SH-SY5Y (cell line): ENCODE measurements around the gene CD2AP.

Source experiments
- GATA2 ChIP-seq: IDR thresholded peaks from 2 replicates; pipeline ENCODE4 v1.6.1; 2011; ENCODE audit warnings: mild to moderate bottlenecking, low read depth, low read length
- GATA3 ChIP-seq: IDR thresholded peaks from 2 replicates; pipeline ENCODE4 v1.6.1; 2011; ENCODE audit warnings: low read depth, mild to moderate bottlenecking, low read length, moderate library complexity

CD2AP gene

DNA sequence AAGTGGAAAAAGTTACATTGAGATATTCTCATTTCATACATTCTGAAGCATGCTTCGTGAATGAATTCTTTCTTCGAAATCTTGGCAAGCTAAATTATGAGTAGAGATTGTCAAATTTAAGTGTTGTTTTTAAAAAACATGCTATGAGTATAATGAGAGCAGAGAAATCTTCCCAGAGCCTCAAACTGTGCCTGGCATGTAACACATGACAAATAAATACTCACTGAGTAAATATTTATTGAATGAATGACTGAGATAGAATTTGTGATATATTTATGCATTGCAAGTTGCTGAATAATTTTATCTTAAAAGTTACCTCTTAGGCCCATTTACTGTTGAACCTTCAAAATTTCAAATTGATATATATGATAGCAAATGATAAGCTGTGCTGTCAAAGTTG, 24.7 kb upstream of the CD2AP start:
- TF ChIP-seq GATA3 (no peak), GATA2 (no peak)

DNA sequence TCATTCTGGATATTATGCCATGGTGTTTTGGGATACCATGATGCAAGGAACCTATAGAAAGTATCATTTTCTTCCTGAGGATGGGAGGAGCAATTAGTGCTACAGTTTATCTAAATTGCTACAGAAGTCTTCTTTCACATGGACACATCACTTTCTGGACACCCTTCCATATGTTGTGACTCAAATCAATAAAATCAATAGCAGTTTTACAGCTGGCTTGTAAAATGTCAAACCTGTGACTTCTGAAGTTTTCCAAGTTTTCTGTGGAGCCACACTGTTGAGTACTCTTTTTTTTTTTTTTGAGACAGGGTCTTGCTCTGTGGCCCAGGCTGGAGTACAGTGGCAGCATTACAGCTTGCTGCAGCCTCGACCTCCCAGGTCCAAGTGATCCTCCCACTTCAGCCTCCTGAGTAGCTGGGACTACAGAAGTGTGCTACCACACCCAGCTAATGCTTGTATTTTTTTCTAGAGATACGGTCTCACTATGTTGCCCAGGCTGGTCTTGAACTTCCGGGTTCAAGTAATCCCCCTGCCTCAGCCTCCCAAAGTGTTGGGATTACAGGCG, 24.1 kb upstream of the CD2AP start:
- TF ChIP-seq GATA3 (no peak), GATA2 (no peak)

DNA sequence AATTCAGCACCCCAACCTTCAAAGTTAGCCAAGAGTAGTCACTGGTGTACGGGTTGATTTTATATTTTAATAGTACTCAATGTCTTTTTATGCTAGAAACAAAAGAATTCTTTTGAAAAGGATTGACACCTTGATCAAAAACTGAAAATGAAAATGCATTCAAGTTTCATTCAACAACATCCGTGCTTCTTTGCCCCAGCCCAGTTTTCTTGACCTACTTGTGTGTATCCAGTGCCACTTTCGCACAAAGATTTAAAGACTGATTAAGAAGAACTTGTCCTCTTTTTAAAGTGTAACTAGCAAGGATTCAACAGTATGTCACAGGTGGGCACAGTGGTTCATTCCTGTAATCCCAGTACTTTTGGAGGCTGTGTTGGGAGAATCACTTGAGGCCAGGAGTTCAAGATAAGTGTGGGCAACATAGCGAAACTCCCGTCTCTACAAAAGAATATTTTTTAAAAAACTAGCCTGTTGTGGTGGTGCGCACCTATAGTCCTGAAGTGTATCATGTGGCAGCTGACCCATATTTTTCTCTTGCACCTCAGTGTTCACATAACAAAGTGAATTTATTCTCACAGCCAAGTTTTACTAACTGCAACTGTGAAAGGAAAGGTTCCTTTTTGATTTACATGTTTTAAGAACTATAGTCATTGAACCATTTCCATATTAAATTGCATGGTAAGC, 22.7 kb upstream of the CD2AP start:
- TF ChIP-seq GATA3 (no peak), GATA2 (no peak)

DNA sequence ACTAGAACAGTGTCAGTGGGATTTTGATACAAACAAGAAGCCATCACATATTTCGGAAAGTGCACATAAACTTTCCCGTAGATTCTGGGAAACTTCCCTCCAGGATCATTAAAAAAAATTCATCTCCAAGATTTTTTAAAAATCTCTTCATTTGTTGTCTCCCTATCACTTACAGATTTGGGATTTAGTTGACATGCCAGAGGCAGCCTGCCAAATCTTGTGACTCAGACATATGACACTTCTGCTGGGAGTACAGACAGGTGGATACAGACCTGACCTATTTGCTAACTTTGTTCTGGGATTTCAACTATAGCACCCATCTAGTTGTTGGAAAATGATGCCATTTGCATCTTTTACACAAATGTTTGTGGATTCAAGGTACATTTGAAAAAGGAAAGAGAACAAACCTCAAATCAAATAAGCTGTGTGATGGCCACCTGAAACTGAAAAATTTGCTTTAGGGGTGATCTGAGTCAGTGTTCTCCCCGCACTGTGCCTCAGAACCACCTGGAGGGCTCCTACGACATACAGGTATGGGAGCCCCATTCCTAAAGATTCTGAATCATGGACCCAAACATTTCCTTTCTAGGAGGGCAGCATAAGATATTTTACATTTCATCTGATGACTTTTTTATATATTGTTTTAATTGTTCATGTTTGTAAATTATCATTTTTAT, 21.9 kb upstream of the CD2AP start:
- TF ChIP-seq GATA3 (no peak), GATA2 (no peak)

DNA sequence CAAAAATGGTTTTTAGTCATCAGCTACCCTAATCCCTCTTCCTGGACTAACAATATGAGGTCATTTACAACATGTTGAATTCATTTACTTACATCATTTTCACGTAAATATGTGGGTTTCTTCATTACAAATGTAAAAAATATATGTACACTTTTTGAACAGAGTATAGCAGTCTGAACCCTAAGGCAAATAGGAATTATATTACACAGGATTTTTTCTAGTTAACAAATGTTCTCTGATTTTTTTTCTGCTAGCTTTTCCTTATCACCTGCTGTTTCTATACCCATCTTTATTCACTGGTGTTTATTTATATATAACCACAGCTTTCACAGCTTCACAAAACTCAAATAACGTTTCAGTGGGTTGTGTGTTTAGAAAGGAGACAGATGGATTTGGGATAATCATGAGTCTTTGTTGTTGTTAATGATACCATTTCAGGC, 21.0 kb upstream of the CD2AP start:
- no peak for TF ChIP-seq GATA2
- TF ChIP-seq GATA3: no peak

DNA sequence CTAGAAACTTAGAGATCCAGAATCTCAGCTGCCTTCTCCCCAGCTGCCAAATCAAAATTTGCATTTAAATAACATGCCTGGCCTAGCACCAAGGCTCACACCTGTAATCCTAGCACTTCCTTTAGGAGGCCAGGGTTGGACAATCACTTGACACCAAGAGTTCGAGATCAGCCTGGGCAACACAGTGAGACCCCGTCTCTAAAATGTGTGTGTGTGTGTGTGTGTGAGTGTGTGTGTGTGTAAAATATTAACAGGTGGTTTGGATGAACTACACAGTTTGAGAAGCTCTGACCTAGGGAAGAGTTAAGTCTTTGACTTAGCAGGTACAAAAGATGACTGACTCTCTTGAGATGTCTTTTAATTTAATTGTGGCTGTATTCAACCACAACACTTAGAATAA, 20.2 kb upstream of the CD2AP start:
- TF ChIP-seq GATA2 (no peak), GATA3 (no peak)

DNA sequence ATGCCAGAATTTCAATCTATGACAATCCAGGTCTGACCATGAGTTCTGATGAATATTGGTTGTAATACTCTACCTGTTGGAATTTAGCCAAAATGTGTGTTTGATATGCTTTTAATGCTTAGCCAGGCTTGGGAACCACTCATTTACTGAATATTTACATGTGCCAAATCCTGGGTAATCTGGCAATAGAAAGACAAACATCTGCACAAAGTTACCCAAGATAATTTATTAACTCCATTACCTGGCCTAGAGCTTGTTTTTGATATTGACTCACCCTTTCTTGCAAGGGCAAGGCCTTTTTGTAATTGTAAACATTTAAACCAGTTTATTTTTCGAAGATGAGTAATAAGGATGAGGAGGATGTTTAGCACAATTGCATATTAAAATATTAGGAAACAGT, 13.5 kb upstream of the CD2AP start:
- TF ChIP-seq GATA3 (no peak), GATA2 (no peak)

DNA sequence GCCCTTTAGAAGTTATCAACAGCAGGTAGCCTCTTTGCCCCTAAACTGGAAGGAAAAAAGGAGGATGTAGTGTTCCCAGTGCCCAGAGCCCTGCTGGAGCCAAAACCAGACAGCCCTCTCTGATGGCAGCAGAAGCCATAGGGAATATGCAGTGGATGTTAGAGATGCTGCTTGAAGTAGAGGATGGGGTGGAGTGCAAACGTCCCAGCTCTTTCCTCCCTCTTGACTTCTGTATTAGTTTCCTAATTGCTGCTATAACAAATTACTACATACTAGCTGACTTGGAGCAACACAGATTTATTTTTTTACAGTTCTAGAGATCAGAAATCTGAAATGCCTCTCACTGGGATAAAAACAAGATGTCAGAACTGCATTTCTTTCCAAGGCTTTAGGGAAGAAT, 12.5 kb upstream of the CD2AP start:
- TF ChIP-seq GATA2: no peak
- no peak for TF ChIP-seq GATA3

DNA sequence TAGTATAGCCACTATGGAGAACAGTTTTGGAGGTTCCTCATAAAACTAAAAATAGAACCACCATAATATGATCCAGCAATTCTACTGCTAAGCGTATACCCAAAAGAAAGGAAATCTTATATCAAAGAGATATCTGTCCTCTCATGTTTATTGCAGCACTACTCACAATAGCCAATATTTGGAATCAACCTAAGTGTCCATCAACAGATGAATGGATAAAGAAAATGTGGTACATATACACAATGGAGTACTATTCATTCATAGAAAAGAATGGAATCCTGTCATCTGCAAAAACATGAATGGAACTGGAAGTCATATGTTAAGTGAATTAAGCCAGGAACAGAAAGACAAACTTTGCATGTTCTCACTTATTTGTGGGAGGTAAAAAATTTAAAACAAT, 5.7 kb upstream of the CD2AP start:
- TF ChIP-seq GATA3 (no peak), GATA2 (no peak)

DNA sequence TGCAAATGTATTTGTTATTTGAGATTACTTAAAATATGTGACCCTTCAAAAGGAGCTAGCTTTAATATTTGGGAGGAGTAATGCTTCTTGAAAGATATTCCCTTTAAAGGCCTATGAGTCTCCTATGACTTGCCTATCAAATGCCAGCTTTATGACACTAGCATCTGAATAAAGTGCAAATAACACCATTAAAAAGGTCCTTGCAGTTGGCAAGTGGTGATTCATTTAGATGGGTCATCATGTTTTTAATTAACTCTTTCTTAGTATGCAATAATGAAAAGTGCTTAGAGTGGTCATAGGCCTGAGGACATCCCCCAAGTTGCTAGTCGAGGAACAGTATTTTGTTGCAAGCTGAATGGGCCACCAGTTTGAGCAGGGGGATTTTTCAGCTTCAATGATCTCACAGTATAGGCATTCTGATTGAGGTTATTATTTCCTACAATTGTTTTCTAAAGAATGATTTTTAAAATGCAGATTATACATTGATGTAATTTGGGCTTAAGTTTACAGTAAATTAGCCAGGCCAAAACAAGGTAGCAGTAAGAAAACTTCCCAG, 3.7 kb upstream of the CD2AP start:
- TF ChIP-seq GATA3 (no peak), GATA2 (no peak)

DNA sequence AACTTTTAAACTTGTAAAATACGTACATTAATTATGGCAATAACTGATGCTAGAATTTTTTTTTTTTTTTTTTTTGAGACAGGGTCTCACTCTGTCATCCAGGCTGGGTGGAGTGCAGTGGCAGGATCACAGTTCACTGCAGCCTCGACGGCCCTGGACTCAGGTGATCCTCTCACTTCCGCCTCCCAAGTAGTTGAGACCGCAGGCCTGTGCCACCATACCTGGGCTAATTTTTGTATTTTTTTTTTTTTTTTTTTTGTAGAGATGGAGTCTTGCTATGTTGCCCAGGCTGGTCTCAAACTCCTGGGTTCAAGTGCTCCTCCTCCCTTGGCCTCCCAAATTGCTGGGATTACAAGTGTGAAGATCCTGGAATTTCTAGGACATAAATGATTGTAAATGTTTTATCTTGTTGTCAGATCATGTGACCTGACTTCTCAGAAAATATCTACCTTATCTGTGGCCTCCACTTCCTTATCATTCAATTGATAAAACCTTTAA, 2.2 kb upstream of the CD2AP start:
- no peak for TF ChIP-seq GATA2
- TF ChIP-seq GATA3: no peak

DNA sequence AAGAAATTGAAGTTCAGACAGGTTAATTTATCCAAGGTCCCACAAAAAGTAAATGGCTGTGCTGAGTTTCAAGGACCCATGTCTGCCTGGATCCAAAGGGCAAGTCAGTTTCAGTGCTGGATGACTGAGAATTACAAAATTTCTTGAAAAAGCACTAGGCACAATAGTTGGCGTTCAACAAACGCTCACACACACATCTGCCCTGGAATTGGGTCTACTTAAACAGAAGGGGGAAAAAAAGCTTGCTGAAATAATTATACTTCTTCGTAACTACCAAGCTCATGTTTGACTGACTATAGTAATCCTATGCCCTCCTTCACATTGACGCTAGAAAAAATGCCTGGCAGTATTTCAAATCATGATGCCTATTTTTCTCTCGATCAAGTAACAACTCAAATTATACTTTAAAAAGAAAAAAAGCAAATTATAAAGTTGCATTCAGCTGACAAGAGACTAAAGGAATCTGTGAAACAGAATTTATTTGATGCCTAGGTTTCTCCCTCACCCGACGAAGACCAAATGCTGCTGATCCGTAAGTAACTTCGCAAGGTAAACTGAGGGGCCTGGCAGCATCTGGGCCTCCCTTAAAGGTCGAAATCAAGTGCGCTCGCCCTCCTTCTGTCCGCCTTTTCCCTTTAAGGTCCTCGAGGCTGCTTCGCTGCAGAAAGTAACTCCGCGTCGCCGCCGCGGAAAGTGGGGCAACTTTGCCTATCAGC, 650 bp upstream of the CD2AP start:
- TF ChIP-seq GATA2: no peak
- no peak for TF ChIP-seq GATA3

DNA sequence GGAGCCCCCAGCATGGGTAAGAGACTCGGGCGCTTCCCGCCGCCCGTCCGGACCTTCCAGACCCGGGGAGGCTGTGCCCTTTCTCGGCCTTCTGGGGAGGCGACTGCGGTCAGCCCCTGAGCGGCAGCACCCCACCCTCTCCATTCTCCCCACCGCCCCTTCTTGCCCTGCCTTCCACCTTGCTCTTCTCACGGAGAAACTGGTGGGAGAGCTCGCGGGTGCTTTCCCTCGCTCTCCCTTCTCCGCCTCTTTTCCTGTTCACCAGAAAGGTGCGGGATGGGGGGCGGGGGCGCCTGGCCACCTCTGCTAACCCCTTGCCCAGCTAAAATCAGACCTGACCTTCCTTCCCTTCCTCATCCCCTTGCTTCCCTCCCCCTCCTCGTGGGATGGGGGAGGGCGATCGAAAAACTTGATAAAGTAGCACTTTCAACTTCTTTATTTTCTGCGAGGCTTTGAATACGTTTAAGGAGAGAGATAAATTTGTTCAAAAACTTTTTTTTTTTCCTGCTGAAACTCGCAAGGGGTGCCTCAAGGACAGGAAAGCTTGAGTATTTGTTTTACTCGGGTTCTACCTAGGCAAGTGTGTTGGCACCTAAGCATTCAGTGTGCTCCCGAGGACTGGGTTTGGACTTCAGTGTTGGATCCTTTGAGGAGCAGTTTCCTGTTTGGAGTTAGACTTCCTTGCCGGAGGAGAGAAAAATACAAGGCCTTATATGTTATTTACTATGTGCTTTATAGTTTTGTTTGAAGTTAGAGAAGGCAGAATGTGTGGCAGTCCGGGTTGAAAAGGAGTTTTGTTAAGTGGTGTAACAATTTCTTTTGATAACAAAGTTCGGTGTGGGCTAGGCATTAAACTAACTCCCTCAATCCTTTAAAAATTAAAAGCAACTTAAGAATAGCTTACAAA, 897 bp downstream of the CD2AP start:
- no peak for TF ChIP-seq GATA2
- no peak for TF ChIP-seq GATA3

DNA sequence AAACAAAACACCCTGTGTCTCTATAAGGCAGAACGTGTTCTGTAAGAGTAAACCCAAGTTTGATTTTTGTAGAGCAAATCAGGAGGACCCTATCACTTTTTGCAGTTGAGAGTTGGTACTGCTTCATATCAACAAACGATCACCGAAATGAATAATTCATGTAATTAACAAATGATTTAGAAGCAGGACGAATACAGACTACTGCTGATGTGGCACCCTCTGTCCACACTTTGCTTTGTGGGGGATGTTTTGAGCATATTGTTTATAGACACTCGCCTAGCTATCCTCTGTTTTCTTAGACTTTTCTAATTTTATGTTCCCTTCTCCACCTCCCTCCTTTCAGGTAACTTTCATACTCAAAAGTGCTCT, 1.5 kb downstream of the CD2AP start:
- TF ChIP-seq GATA3 (no peak), GATA2 (no peak)
